Bronchial epithelial cell (primary cell): ENCODE data around the gene CFAP54. TPM values are rescaled to one million over a fixed set of nuclear protein-coding genes. Genes with fewer than 3 reads are reported as not detected.

Source experiments
- DNase-seq: peaks from one replicate; pipeline ENCODE4 v3.0.0-alpha.2; 2010; ENCODE audit warnings: low read depth
- FAIRE-seq: peaks from 2 replicates; lab custom pipeline; 2011; peaks lifted over from hg19 to GRCh38; lab: Jason Lieb, UNC
- H3K27me3 ChIP-seq: 2 replicates; pipeline ENCODE4 v1.5.1; 2011; ENCODE audit warnings: low read length; ENCODE audit not compliant: control insufficient read depth, insufficient read depth
- H3K36me3 ChIP-seq: 2 replicates; pipeline ENCODE4 v1.5.1; 2011; ENCODE audit warnings: low read length; ENCODE audit not compliant: control insufficient read depth, insufficient read depth
- H3K4me3 ChIP-seq: 2 replicates; pipeline ENCODE4 v1.5.1; 2011; ENCODE audit warnings: mild to moderate bottlenecking, low read depth, low read length, control low read depth
- CTCF ChIP-seq: IDR thresholded peaks from 2 replicates; pipeline ENCODE4 v1.5.1; 2011; ENCODE audit warnings: mild to moderate bottlenecking, moderate library complexity, low read length, control low read depth, inconsistent platforms; ENCODE audit not compliant: insufficient read depth, severe bottlenecking
- total RNA-seq: library from RNA; depleted of rRNA; stranded (reverse); fragments of >200 nt; gene quantifications from 2 replicates; pipeline ENCODE4 v1.2.1, GENCODE V29; 2014

CFAP54 gene
- total RNA-seq, result 0.26 TPM in 2 replicates

- Histone ChIP-seq H3K36me3 (no peaks in the 10 kb centered on the region), H3K27me3 (no peaks in the 10 kb centered on the region), H3K4me3 (peak within 1 kb of the TSS; percentile 75)
- peak; percentile 86 for DNase-seq
- peak; percentile 93 for TF ChIP-seq CTCF
- FAIRE-seq, result no peak
These were observed at the start of gene CFAP54 for GRCh38 chr12:96489392-96490056. Gene CFAP54, plus strand, starts transcription at chr12:96489577. Its CDS starts 33 bp downstream, at chr12:96489610.

GRCh38 chr12:96441816-96442215 is 47.6 kb upstream of the CFAP54 start:
- DNase-seq (no peak), FAIRE-seq (no peak)
- no peak for TF ChIP-seq CTCF
- no peaks in the 10 kb centered on the region for H3K36me3 ChIP-seq
- H3K4me3 ChIP-seq, result no peak overlapping the region
- H3K27me3 ChIP-seq, result no peaks in the 10 kb centered on the region

GRCh38 chr12:96442906-96443305 is 46.5 kb upstream of the CFAP54 start:
- no peak for TF ChIP-seq CTCF
- FAIRE-seq (no peak), DNase-seq (no peak)
- Histone ChIP-seq H3K27me3 (no peaks in the 10 kb centered on the region), H3K36me3 (no peaks in the 10 kb centered on the region), H3K4me3 (no peak overlapping the region)

- no peak for TF ChIP-seq CTCF
- no peak for DNase-seq
- no peak for FAIRE-seq
- Histone ChIP-seq H3K36me3 (no peaks in the 10 kb centered on the region), H3K4me3 (no peak overlapping the region), H3K27me3 (no peaks in the 10 kb centered on the region)
These were observed 45.0 kb upstream of the CFAP54 start for GRCh38 chr12:96444399-96444798.

GRCh38 chr12:96445691-96446583 is 43.4 kb upstream of the CFAP54 start:
- Histone ChIP-seq H3K4me3 (no peak overlapping the region), H3K27me3 (no peaks in the 10 kb centered on the region), H3K36me3 (no peaks in the 10 kb centered on the region)
- DNase-seq (peak; percentile 99), FAIRE-seq (no peak)
- no peak for TF ChIP-seq CTCF
